Activated T-helper 17 cell treated with anti-CD3 and anti-CD28 coated beads, Interleukin-2, amount 50 U/mL, for 72 hours (primary cell): Measurements from ENCODE around the gene SLIT3. TPM values are rescaled to one million over a fixed set of nuclear protein-coding genes. Genes with fewer than 3 reads are reported as not detected.

Experiments used
- ATAC-seq: fragments of 150-1000 bp; cut with Tn5 transposase; replicated peaks from 2 replicates; pipeline ENCODE4 v1.10.0; 2021; ENCODE audit warnings: mild to moderate bottlenecking, moderate library complexity
- H3K27ac Mint-ChIP-seq: one replicate; pipeline ENCODE4 v1.8.0; 2022; ENCODE audit warnings: mixed read lengths
- H3K27me3 Mint-ChIP-seq: one replicate; pipeline ENCODE4 v1.8.0; 2022; ENCODE audit warnings: mixed read lengths
- H3K36me3 Mint-ChIP-seq: one replicate; pipeline ENCODE4 v1.8.0; 2022; ENCODE audit warnings: low read depth, mild to moderate bottlenecking, mixed read lengths
- H3K4me1 Mint-ChIP-seq: one replicate; pipeline ENCODE4 v1.8.0; 2022; ENCODE audit warnings: mixed read lengths
- H3K4me3 Mint-ChIP-seq: one replicate; pipeline ENCODE4 v1.8.0; 2022; ENCODE audit warnings: mild to moderate bottlenecking, mixed read lengths
- H3K9me3 Mint-ChIP-seq: one replicate; pipeline ENCODE4 v1.8.0; 2022; ENCODE audit warnings: mixed read lengths
- total RNA-seq, 2 donors: library from RNA; stranded (reverse); gene quantifications; one replicate each; pipeline ENCODE4 v1.2.3, GENCODE V29; 2022

Gene SLIT3
- total RNA-seq, 2 donors from 2014 or later = 0.26 TPM; not detected in 1

DNA sequence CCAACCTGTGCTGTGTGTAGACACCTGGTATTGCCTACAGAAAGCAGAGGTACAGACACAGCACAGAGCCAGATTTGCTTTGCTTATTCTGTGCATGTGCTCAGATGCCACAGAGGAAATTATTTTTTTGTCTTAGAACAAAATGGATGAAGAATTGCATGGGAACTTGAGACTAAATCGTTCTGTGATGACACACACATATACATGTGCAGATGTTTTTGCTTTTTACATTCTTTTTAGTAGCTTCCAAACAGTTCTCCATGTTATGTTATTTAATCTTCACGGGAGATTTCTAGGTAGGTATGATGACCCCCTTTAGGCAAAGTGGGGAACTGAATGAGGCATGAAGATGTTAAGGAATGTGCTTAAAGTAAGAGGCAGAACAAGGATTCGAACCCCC is 500.2 kb downstream of the SLIT3 start:
- H3K27ac Mint-ChIP-seq = no peak overlapping the region
- no peaks in the 10 kb centered on the region for H3K36me3 Mint-ChIP-seq
- no peaks in the 10 kb centered on the region for H3K9me3 Mint-ChIP-seq
- peaks cover 11% of the 10 kb centered on the region for H3K4me1 Mint-ChIP-seq
- H3K27me3 Mint-ChIP-seq = peaks cover 35% of the 10 kb centered on the region
- no peak overlapping the region for H3K4me3 Mint-ChIP-seq
- ATAC-seq = no peak

DNA sequence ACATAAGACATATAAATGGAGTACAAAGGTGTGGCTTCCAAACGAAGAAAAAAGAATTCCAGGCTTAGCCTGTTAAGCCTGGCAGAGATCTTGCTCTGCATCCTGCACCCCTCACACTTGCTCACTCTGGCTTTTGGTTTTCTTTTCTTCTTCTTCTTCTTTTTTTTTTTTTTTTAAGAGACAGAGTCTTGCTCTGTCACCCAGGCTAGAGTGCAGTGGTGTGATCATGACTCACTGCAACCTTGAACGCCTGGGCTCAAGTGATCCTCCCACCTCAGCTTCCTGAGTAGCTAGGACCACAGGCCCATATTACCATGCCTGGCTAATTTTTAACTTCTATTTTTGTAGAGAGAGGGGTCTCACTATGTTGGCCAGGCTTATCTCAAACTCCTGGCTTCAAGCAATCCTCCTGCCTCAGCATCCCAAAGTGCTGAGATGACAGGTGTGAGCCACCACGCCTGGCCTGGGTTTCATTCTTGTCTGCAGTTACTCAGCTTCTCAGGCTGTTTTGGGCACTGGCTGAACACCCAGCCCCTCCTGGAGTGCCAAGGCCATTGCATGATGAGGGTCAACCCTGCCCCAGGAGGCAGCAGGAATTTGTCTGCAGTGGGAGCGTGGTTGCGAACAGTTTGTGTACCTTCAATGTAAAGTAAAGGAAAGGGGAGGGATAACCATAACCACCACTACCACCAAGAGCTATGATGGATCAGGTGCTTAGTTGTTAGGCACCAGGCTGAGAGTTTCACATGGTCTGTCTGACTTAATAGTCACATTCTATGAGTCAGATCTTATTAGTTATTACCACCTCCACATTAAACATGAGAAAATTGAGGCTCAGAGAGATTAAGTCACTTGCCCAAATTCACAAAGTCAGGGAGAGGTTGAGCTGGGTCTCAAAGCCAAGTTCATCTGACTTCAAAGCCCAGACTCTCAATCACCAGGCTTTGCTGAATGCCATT is 502.6 kb downstream of the SLIT3 start:
- Mint-ChIP-seq H3K27me3 (peaks cover 32% of the 10 kb centered on the region), H3K4me1 (peaks cover 11% of the 10 kb centered on the region), H3K4me3 (no peak overlapping the region), H3K36me3 (no peaks in the 10 kb centered on the region), H3K27ac (no peak overlapping the region), H3K9me3 (no peaks in the 10 kb centered on the region)
- ATAC-seq = peak; percentile 16

DNA sequence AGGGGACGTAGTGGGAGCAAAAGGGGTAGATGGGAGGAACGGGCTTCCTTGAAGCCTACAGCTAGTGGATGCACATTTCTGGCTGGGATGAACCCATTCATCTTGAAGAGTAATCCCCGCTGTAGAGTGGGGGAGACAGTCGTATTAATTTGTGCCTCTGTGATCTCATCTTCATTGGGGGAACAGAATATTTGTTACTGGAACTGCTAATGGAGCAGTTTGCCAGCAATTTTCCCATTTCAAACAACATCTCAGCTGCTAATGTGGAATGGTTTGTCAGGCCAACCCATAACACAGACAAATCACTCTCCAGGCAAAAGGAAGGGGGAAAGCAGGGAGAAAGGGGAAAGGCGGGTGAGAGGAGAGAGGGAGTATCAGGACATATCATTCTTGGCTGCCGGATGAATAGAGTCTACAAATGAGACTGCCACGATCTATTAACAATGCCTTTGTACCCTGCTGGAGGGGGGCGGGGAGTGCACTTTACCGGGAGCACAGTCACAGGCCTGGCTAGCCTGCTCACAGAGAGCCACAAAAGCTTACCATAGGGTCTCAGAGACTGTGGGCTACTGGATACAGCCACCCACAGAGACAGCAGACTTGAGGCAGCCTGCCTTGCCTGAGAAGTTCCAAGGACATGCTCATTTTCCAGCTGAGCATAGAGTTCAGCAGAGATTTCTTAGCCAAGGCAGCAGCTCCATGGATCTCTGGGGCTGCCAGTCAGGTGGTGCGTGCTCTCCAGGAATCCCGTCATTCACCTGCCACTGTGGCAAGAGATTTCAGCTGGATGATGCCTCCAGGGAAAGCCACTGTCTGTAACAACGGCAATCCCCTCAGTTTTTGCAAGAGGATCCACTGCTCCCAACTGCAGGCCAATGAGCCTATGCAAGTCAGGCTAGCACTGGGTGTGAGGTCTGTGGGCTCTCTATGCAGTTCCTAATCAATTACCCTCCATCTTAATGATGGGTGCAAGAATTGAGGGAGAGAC is 504.1 kb downstream of the SLIT3 start:
- H3K4me1 Mint-ChIP-seq = peaks cover 5% of the 10 kb centered on the region
- H3K36me3 Mint-ChIP-seq = no peaks in the 10 kb centered on the region
- no peak overlapping the region for H3K27ac Mint-ChIP-seq
- no peak overlapping the region for H3K4me3 Mint-ChIP-seq
- peaks cover 31% of the 10 kb centered on the region for H3K27me3 Mint-ChIP-seq
- H3K9me3 Mint-ChIP-seq = no peaks in the 10 kb centered on the region
- no peak for ATAC-seq

DNA sequence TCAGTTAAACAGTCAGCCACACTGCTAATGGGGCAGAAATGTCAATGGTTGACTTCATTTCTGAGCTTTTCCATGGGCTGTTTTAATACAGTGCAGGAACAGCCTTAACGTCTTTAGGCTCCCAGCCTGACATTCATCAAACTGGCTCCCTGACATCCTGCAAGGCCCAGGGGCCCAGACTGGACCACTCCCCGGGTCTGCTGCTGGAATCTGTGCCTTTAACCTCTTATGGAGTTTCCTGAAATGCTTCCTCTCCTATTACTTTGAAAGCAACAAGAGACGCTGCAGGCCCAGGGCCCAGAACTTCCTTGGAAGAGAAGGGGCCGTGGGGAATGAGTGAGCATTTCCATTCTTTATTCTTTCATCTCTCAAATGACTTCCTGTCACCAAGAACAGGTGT is 504.9 kb downstream of the SLIT3 start:
- Mint-ChIP-seq H3K4me3 (no peak overlapping the region), H3K27ac (no peak overlapping the region), H3K36me3 (no peaks in the 10 kb centered on the region), H3K9me3 (no peaks in the 10 kb centered on the region), H3K27me3 (peaks cover 22% of the 10 kb centered on the region), H3K4me1 (no peaks in the 10 kb centered on the region)
- ATAC-seq = no peak

DNA sequence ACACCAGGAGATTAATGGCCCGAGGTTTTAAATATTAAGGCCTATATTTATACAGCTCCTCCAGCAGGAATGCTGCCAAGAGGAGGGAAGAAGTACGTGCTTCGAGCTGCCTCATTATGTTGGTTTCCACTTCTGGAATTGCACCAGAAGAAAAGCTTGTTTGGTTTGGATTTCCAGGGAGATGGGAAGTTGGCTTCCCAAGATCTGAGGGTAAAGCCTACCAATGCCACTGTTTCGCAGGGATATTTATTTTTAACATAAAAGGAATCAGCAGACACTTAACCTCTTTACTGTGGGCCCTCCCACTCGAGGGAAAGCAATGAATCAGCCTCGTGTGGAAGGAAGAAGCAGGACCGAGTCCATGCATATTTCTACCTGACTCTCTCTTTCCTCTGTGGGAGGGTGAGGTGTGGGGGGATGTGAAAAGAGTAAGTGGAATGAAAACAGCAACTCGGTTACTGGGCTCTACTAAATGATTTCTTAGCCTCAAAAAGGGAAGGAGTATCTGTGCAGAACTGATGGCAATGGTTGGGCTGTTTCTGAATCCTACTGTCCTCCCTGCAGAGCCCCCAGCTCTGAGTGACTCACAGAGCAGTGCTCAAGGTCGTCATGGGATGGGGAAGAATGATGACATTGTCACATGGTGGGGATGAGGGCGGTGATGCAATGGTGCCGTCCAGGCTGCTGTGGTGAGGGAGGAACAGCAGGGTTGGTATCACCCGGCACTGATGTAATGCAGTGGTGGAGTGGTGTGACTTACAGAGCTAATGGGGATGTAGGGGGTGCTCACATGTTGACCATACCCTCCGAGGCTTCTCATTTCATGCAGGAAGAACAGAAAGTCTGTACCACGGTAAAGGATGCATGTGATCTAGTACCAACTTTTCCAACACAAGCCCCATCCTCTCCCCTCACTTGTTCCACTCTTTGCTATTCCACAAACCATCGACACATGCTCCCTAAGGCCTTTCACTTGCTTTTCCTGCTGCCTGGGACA is 506.8 kb downstream of the SLIT3 start:
- no peaks in the 10 kb centered on the region for H3K36me3 Mint-ChIP-seq
- no peaks in the 10 kb centered on the region for H3K9me3 Mint-ChIP-seq
- no peaks in the 10 kb centered on the region for H3K4me1 Mint-ChIP-seq
- peak; percentile 69 for ATAC-seq
- H3K27me3 Mint-ChIP-seq = peaks cover 14% of the 10 kb centered on the region
- H3K27ac Mint-ChIP-seq = no peak overlapping the region
- H3K4me3 Mint-ChIP-seq = no peak overlapping the region

DNA sequence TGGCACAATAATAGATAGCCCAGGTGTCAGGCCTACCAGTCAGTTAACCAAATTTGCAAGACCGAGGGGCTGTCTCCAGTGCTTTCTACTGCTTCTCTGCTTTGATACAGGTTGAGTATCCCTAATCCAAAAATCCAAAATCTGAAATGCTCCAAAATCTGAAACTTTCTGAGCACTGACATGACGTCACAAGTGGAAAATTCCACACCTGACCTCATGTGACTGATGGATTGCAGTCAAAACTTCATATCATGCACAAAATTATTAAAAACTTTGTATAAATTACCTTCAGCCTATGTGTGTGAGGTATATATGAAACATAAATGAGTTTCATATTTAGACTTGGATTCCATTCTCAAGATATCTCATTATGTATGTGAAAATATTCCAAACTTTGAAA is 508.3 kb downstream of the SLIT3 start:
- Mint-ChIP-seq H3K4me1 (no peaks in the 10 kb centered on the region), H3K9me3 (no peaks in the 10 kb centered on the region), H3K27me3 (peaks cover 14% of the 10 kb centered on the region), H3K4me3 (no peak overlapping the region), H3K27ac (no peak overlapping the region), H3K36me3 (no peaks in the 10 kb centered on the region)
- ATAC-seq = no peak

DNA sequence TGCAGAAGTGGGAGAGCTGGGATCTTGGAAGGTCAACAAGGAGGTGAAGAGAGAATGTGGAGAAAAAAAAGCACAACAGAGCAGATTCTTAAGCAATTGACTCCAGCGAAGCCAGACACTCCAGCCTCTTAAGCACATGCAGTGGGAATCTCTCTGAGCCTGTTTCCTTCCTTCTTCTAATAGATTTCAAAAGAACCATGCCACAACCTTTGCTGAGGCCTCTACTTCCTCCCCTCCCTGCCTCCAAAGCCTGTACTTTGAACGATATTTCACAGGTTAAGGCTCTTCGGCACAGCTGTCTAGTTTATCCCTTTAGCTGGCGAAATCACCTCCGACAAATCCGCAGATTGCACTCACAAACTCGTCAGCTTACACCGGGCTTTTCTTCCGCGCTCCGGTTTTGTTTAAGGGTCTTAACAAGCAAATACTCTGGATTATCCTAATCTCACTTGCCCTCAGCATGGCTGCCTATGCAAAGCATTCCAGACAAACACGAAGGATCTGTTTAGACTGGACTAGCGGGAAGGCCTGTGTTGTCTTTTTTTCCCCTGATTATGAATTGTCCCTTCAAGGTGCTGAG is 510.2 kb downstream of the SLIT3 start:
- Mint-ChIP-seq H3K9me3 (no peaks in the 10 kb centered on the region), H3K4me1 (no peaks in the 10 kb centered on the region), H3K4me3 (no peak overlapping the region), H3K27me3 (peaks cover 14% of the 10 kb centered on the region), H3K36me3 (no peaks in the 10 kb centered on the region), H3K27ac (no peak overlapping the region)
- no peak for ATAC-seq

DNA sequence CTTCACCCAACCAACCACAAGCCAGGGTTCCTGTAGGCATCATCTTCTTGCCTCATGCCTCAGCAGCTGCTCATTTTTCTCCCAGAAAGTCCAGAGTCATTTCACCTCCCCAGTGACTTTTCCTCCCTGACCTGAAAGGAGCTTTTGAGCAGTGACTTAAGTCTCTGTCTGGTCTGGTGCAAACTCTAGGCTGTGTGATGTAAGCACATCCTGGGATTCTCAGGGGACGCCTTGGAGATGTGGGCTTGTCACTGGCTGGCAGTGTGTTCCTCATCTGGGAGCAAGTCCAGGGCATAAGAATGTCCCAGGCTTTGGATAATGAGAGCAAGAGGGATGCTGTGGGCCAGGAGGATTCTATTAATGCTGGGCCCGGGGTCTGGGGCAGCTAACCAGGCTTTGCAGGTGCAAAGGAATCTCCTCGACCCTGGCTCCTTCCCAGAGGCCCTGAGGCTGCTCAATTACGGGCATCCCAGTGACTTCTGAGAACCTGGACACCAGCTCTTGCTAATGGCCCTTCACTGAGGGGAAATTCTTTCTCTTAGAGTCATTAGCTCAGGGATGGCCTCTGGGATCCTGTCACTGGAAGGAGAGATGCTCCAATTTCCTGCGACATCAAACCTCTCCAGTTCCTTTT is 510.8 kb downstream of the SLIT3 start:
- Mint-ChIP-seq H3K4me1 (no peaks in the 10 kb centered on the region), H3K27me3 (peaks cover 14% of the 10 kb centered on the region), H3K27ac (no peak overlapping the region), H3K36me3 (no peaks in the 10 kb centered on the region), H3K9me3 (no peaks in the 10 kb centered on the region), H3K4me3 (no peak overlapping the region)
- no peak for ATAC-seq

DNA sequence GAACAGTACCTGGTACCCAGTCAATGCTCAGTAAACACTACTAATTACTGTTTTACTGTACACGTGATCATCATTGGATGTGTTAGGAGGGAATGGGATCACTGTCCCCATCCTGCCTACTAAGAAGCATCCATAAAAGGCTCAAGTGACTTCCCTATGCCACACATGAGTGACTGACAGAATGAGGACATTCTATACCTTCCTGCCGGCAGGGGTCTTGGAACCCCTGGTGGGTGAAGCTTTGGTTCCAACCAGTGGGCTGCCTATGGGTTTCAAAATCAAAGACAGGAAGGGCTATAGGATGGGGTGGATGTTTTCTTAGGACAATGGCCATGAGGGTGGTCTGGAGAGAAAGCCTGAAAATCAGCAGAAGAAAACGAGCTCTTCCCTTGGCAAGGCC is 512.2 kb downstream of the SLIT3 start:
- Mint-ChIP-seq H3K36me3 (no peaks in the 10 kb centered on the region), H3K9me3 (no peaks in the 10 kb centered on the region)
- no peak for ATAC-seq

DNA sequence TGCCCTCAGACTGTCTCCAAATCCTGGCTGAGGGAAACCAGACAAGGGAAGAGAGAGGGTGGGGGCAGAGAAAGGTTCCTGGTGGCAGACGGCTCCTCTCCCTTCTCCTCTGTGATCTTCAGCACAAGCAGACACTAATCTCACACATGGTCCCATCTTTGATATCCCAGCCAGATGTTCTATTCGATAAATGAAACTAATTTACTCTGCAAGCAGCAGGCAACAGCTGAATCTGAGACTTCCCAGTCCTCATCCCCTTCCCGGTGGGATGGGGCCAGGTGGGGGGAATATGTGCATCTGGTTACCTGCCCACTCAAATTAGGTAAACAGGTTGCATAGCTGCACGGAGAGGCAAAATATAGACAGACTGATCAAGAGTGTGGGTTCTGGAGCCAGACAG is 512.8 kb downstream of the SLIT3 start:
- no peaks in the 10 kb centered on the region for H3K4me1 Mint-ChIP-seq
- peaks cover 4% of the 10 kb centered on the region for H3K27me3 Mint-ChIP-seq
- no peaks in the 10 kb centered on the region for H3K9me3 Mint-ChIP-seq
- no peaks in the 10 kb centered on the region for H3K36me3 Mint-ChIP-seq
- ATAC-seq = no peak
- no peak overlapping the region for H3K27ac Mint-ChIP-seq
- H3K4me3 Mint-ChIP-seq = no peak overlapping the region

More for the DNA sequence above, 512.2 kb downstream of the SLIT3 start:
- Mint-ChIP-seq H3K27ac (no peak overlapping the region), H3K4me1 (no peaks in the 10 kb centered on the region), H3K4me3 (no peak overlapping the region), H3K27me3 (peaks cover 8% of the 10 kb centered on the region)

DNA sequence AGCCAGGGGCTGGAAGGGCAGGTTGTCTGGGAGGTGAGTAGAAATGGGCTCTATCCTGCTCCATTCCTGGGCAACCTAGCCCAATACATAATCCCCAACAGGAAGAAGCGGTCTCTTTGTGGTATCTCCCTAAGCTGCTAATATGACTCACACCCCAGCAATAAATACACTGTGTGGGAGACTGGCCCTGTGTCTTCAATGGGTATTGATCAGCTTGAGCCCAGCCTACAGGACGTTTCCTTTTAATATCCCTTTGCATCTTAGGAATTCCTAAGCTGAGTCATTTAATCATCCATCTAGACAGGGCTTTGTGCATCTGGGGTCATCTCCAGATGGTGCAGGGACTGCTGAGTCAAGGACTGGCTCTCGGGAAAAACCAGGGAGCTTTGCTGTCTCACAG is 514.8 kb downstream of the SLIT3 start:
- Mint-ChIP-seq H3K27ac (no peak overlapping the region), H3K4me3 (no peak overlapping the region), H3K9me3 (no peaks in the 10 kb centered on the region), H3K4me1 (no peaks in the 10 kb centered on the region), H3K27me3 (peaks cover 4% of the 10 kb centered on the region), H3K36me3 (no peaks in the 10 kb centered on the region)
- ATAC-seq = no peak

DNA sequence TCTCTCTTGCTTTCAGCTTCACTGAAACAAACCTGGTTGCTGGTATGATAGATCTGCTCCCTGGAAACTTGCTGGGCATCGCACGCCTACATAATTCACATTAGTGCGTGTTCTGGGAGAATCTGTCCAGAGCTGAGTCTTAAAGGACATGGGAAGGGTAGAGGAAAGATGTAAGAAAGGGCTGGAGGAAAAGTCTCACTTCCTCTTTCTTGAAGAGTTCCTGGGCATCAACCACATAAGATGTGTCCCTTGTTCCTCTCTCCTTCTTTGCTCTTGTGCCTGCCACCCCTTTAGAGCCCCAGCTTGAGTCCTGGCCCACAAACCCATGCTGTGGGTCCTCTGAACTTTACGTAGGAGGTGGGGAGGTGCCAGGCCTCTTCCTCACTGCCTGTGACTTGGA is 516.5 kb downstream of the SLIT3 start:
- no peaks in the 10 kb centered on the region for H3K9me3 Mint-ChIP-seq
- no peak overlapping the region for H3K4me3 Mint-ChIP-seq
- no peak for ATAC-seq
- peaks cover 4% of the 10 kb centered on the region for H3K27me3 Mint-ChIP-seq
- H3K27ac Mint-ChIP-seq = no peak overlapping the region
- H3K36me3 Mint-ChIP-seq = no peaks in the 10 kb centered on the region
- H3K4me1 Mint-ChIP-seq = no peaks in the 10 kb centered on the region

DNA sequence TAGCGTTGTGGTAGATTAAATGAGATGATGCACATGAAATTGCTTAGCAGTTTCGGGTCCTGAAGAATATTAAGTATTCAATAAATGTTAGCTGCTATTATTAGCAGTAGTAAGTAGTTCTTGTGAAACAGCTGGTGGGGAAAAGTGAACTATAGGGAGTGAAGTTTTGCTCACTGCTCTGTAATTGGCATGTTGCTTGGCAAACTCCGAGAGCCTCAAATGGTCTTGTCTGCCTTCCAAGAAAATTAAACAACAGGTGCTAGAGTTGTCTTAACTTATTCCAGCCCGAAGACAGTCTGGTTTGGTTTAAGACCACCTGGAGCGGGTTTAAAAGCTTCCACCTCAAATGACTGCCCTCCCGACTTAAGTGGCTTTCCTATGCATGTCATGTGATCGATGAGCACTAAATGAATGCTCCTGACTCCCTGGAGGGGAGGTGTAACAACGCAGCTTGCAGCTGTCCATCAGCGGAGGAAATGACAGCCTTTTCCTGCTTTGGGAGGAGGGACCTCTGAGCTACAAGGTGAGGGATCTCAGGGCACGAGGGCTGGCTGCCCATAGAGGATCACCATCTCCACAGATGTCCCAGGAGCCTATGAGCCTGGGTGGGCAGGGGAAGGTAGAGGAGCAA is 518.9 kb downstream of the SLIT3 start:
- no peak overlapping the region for H3K4me3 Mint-ChIP-seq
- H3K4me1 Mint-ChIP-seq = no peaks in the 10 kb centered on the region
- H3K27me3 Mint-ChIP-seq = peaks cover 11% of the 10 kb centered on the region
- no peaks in the 10 kb centered on the region for H3K36me3 Mint-ChIP-seq
- no peaks in the 10 kb centered on the region for H3K9me3 Mint-ChIP-seq
- ATAC-seq = no peak
- no peak overlapping the region for H3K27ac Mint-ChIP-seq
